GM19463 (cell line): ENCODE data around the gene SLC35G1.

Experiments
- ATAC-seq: cut with Tn5 transposase; IDR thresholded peaks from one replicate; pipeline ENCODE4 v1.9.1; 2021; ENCODE audit warnings: mild to moderate bottlenecking, moderate library complexity; ENCODE audit not compliant: unreplicated experiment

Gene SLC35G1

GRCh38 chr10:93876381-93876780 is 17.4 kb upstream of the SLC35G1 start:
- no peak for ATAC-seq

DNA sequence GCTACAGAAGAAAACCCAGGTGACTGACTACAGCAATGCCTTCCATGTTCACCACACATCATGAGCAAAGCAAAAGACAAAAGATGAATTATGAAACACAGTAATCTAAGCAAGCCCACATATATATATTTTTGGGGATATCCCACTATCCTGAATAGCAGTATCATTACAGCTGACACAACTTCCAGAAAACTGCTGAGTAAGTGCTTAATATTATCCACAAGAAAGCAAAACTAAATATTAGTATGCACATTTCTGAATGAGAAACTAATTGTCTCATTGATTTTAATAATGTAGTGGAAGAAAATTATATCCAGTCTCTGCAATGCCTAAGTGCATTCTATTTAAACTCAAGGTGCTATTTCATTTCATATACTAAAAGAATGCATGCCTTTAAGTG is 14.5 kb upstream of the SLC35G1 start:
- ATAC-seq, result no peak

- ATAC-seq, result peak; percentile 13
These were observed 969 bp downstream of the SLC35G1 start for GRCh38 chr10:93894516-93895378.

DNA sequence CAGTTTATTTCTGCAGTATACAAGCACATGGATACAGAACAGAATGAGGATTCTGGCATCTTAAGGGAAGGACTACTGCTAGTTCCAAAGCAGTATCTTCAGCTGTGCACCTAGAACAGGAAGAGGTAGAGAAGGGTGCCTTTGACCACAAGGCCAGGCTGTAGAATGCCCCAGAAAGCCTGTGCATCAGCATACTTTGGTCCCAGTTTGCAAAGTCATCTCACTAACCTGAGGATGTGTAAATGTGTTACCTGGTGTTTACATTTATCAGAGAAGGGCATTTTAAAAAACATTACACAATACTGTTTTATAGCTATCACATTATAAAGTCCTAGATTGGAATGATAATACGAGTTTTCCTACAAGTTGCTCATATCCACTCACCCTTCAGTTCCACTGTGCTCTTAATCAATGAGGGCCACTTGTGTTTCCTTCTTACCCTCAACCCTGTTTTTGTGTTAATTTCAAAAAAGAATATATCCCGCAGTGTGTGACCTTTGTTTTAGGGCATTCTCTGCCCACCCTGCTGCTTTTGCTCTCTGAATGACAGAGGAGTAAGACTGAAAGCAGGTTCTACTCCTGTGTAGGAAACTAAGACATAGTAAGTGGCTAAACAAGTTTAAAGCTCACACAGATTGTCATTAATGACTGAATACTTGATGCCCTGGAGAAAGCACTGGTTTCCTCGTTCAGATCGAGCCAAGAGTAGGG is 3.4 kb downstream of the SLC35G1 start:
- no peak for ATAC-seq

DNA sequence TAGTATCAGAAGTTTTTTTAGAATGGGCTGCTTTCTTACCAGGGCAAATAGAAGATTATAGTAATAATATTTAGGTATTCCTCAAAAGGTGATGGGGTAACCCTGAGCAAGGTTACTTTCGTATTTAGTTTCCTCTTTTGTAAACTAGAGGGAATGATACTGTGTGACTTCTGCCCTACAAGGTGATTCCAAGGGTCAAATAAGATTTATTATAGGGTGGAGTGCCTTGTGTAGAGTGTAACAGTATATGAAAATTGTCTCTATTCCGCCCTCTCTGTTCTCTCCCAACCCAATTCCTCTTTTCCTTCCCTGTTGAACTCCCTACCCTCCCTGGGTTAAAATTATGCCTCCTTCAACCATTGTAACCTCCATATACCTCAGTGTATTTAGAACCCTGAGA is 5.3 kb downstream of the SLC35G1 start:
- no peak for ATAC-seq

- ATAC-seq, result no peak
These were observed 9.3 kb downstream of the SLC35G1 start for GRCh38 chr10:93903051-93903450.

GRCh38 chr10:93904901-93905300 is 11.1 kb downstream of the SLC35G1 start:
- no peak for ATAC-seq

DNA sequence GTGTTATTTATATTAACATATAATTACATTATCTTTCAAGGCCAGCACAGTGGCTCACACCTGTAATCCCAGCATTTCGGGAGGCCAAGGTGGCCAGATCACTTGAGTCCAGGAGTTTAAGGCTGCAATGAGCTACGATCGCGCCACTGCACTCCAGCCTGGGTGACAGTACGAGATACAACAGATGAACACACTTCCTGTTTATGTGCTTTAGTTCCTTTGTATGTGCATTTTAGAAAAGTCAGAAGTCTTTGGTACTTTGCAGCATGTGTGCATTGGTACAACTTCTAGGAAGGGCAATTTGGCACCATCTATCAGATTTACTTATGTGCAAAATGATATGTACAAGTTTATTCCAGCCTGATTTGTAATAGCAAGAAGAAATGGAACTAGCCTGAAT is 13.3 kb downstream of the SLC35G1 start:
- no peak for ATAC-seq

DNA sequence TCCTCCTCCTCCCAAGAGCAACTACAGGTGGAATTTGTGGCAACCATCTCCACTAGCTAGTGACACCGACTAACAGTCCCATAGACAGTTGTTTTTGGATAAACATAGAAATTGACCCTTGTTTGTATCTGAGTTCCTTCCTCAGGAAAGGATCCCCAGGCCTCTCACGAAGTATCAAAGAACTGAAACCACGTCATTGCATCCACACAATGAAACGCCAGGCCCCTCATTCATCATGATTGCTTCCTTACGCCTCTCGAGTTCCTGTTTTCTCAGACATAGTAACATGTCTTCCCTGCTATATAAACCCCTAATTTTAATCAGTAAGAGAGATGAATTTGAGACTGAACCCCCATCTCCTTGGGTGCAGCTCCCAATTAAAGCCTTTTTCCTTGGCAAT is 18.1 kb downstream of the SLC35G1 start:
- no peak for ATAC-seq

DNA sequence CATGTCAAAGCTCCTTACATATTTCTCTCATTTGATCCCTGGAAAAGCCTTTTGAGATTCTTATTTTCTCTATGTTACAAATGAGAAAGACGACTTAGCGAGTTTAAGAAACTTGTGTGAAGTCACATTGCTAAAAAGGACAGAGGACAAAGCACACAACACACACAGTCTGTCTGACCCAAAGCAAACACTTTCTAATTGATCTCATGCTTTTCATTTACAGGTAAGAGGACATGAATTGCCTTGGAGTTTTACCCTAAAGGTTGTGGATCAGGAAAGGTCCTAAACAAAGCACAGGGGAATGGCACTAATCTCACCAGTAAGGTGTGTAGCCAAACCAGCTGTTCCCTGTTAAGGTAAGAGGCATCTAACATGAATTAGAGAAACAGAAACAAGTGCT is 18.7 kb downstream of the SLC35G1 start:
- no peak for ATAC-seq

GRCh38 chr10:93913706-93914105 is 19.9 kb downstream of the SLC35G1 start:
- ATAC-seq, result no peak

DNA sequence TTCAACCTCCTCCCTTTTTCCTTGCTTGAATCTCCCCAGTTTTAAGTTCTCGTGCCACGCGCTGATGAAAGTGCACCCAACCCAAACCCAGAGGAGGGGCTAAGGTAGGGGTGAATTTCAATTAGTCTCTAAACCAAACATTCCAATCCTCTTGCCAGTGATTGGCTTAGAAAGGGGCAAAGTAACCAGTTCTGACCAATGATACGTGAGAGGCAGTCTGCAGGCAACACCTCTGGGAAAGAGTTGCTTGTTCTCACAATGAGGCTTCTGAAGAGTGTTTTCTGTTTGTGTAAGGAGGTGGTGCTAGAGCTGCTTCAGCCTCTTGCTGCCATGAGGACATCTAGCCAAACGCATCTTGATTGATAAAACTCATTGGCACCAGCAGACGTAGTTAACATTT is 21.8 kb downstream of the SLC35G1 start:
- no peak for ATAC-seq

- ATAC-seq, result no peak
These were observed 22.7 kb downstream of the SLC35G1 start for GRCh38 chr10:93916257-93917063.

GRCh38 chr10:93917064-93917391 is 23.2 kb downstream of the SLC35G1 start:
- no peak for ATAC-seq

DNA sequence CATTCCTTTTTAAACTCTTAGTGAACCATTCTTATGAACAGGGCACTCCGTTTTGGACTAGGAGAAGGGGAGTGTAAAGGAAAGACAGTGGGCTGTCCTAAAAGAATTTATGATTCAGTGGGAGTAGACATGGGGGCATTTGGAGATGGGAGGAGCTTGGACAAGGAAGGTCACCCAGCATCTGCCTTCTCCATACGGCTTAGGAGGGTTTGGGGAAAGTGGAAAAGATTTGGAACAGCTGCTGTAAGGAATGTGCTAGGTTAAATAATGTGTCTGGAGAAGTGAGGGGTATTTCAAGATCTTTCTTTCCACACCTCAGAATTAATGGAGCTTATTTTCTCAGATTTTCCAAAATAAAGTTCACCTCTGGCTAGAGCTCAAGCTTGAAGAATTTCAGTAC is 24.0 kb downstream of the SLC35G1 start:
- ATAC-seq, result no peak

DNA sequence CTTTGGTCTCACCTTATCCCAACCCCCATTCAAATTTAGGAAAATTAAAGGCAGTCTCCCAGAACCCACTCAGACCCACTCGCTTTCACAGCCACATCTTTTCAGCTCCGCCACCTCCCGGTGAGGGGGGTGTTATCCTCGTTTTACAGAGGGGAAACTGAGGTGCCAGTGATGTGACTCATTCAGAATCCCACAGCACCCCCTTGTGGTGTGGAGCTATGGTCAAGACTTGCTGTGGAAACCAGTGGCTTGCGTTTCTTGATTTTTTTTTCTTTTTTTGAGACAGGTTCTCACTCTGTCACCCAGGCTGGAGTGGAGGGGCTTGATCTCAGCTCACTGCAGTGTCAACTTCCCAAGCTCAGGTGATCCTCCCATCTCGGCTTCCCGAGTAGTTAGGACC is 27.6 kb downstream of the SLC35G1 start:
- no peak for ATAC-seq

- no peak for ATAC-seq
These were observed 32.8 kb downstream of the SLC35G1 start for GRCh38 chr10:93926613-93927012.

DNA sequence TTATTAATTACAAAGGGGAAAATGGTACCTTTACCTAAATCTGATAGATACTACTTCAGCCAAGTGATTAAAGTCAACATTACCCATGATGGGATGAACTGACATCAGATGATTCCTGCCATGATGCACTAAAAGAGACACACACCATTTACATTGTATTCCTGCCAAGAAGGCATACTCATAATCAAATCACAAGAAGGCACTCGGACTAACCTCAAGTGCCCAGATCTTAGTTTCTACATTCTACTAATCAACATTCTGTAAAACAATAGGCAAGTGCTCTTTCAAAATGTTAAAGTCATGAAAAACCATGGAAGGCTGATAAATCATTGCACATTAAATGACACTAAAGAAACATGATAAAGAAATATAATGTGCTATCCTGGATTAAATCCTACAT is 44.4 kb downstream of the SLC35G1 start:
- no peak for ATAC-seq

GRCh38 chr10:93940881-93941280 is 47.1 kb downstream of the SLC35G1 start:
- no peak for ATAC-seq

DNA sequence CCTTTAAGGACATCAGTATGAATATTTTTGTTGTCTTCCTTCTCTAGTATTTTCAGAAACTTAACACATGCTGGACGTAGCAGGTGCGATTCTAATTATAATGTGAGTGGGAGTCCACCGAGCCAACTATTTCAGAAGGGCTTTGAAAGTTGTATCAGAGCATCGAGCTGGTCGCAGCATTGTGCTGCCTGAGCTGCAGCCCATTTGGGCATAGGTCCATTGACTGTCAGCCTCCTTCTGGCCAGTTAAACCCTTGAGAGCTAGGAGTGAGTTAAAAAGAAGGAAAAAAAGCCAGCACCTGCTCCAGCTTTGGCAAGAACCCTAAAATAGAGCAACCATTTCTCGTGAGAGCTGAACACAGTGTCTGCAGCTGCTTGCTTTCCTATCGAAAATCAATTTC is 47.8 kb downstream of the SLC35G1 start:
- ATAC-seq, result no peak

DNA sequence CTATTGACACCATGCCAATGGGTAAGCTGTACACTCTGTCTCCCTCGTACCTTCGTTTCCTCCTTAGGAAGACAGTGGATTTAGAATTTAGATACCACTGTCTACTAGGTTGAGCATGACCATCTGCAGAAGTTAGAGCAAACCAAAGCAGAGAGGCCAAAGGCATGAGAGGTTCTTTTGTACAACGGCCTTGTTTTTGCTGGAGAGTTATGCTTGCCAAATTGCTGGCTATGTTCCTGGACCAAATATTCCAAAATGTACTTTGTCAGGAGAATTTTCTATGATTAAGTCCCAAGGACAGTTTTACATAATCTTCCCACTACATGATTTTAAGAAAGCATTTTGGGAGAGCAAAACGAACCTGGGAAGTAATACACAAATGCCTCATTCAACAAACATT is 52.0 kb downstream of the SLC35G1 start:
- ATAC-seq, result no peak

- no peak for ATAC-seq
These were observed 53.3 kb downstream of the SLC35G1 start for GRCh38 chr10:93947055-93947454.
